ENCODE data around the gene MBLAC1.

The MBLAC1 gene

GRCh38 chr7:100171087-100171681 is 44.4 kb downstream of the MBLAC1 start:
- no peak for DNase-seq (ENCODE audit: low spot score)

- no peak for DNase-seq (ENCODE audit: low spot score)
Measured at GRCh38 chr7:100171840-100172239, 45.1 kb downstream of the MBLAC1 start.

GRCh38 chr7:100173806-100174495 is 47.2 kb downstream of the MBLAC1 start:
- no peak for DNase-seq (ENCODE audit: low spot score)

GRCh38 chr7:100174582-100174981 is 47.8 kb downstream of the MBLAC1 start:
- no peak for DNase-seq (ENCODE audit: low spot score)

- no peak for DNase-seq (ENCODE audit: low spot score)
Measured at GRCh38 chr7:100175296-100175935, 48.6 kb downstream of the MBLAC1 start.

GRCh38 chr7:100176096-100177044 is 49.6 kb downstream of the MBLAC1 start:
- DNase-seq (ENCODE audit: low spot score) = no peak

GRCh38 chr7:100177045-100178001 is 50.6 kb downstream of the MBLAC1 start, which contains the start of the genes GPC2 and STAG3:
Gene GPC2, minus strand, starts transcription at chr7:100177381. Its CDS starts 182 bp downstream, at chr7:100177199.
Gene STAG3, plus strand, starts transcription at chr7:100177918. Its CDS starts 2,639 bp downstream, at chr7:100180557.
- peak; percentile 97 for DNase-seq (ENCODE audit: low spot score)

Small RNA genes lying within 50 kb of the gene (small RNA-seq; reads per million reads assigned to genes)
- gene MIR106B (19.1 to 164 reads per million in 2 experiments), gene MIR25 (366 to 4,459 reads per million in 2 experiments), gene MIR93 (161 to 1,246 reads per million in 2 experiments)
